HG03159 (cell line): ENCODE data around the gene C17orf67.
A peak's percentile ranks its signal among the peaks of the same experiment; 100 is the strongest.

Source experiments
- ATAC-seq: cut with Tn5 transposase; IDR thresholded peaks from one replicate; pipeline ENCODE4 v1.9.1; 2021; ENCODE audit warnings: mild to moderate bottlenecking, moderate library complexity; ENCODE audit not compliant: unreplicated experiment

Gene C17orf67

GRCh38 chr17:56834380-56835263 is 902 bp upstream of the C17orf67 start:
- peak; percentile 31 for ATAC-seq

GRCh38 chr17:56833057-56833808 is 487 bp downstream of the C17orf67 start:
- ATAC-seq = peak; percentile 53

- no peak for ATAC-seq
Observed at GRCh38 chr17:56832446-56832845, 1.3 kb downstream of the C17orf67 start.

GRCh38 chr17:56831369-56832095 is 2.2 kb downstream of the C17orf67 start:
- no peak for ATAC-seq

- ATAC-seq = no peak
Observed at GRCh38 chr17:56830726-56831368, 2.9 kb downstream of the C17orf67 start.

GRCh38 chr17:56826611-56827414 is 6.9 kb downstream of the C17orf67 start:
- ATAC-seq = no peak

- ATAC-seq = no peak
Observed at GRCh38 chr17:56824503-56824902, 9.2 kb downstream of the C17orf67 start.

- no peak for ATAC-seq
Observed at GRCh38 chr17:56823848-56824247, 9.9 kb downstream of the C17orf67 start.

GRCh38 chr17:56822725-56823124 is 11.0 kb downstream of the C17orf67 start:
- ATAC-seq = no peak

GRCh38 chr17:56821847-56822534 is 11.7 kb downstream of the C17orf67 start:
- ATAC-seq = no peak

GRCh38 chr17:56820207-56820606 is 13.5 kb downstream of the C17orf67 start:
- no peak for ATAC-seq

- ATAC-seq = peak; percentile 57
Observed at GRCh38 chr17:56819431-56820145, 14.1 kb downstream of the C17orf67 start.

- no peak for ATAC-seq
Observed at GRCh38 chr17:56819030-56819429, 14.7 kb downstream of the C17orf67 start.

GRCh38 chr17:56817066-56817465 is 16.7 kb downstream of the C17orf67 start:
- ATAC-seq = no peak

- ATAC-seq = no peak
Observed at GRCh38 chr17:56815711-56816110, 18.0 kb downstream of the C17orf67 start.

- ATAC-seq = no peak
Observed at GRCh38 chr17:56812901-56813388, 20.8 kb downstream of the C17orf67 start.

GRCh38 chr17:56810891-56811775 is 22.6 kb downstream of the C17orf67 start:
- no peak for ATAC-seq

- ATAC-seq = no peak
Observed at GRCh38 chr17:56810343-56810742, 23.4 kb downstream of the C17orf67 start.
